Stimulated activated memory B cell treated with anti-CD40 and anti-IgM and Interleukin-4, amounts not matched to agents 10 μg/mL and 1 μg/mL and 100 μg/mL, for 72 hours (primary cell): ENCODE measurements around the gene FRMD3.
A peak's percentile ranks its signal among the peaks of the same experiment; 100 is the strongest.

Experiments used
- ATAC-seq: fragments of 150-1000 bp; cut with Tn5 transposase; 2 replicates; pipeline ENCODE4 v1.10.0; 2021
- H3K27ac Mint-ChIP-seq: one replicate; pipeline ENCODE4 v1.8.0; 2022; ENCODE audit warnings: mild to moderate bottlenecking, mixed read lengths
- H3K27me3 Mint-ChIP-seq: one replicate; pipeline ENCODE4 v1.8.0; 2022; ENCODE audit warnings: mixed read lengths
- H3K36me3 Mint-ChIP-seq: one replicate; pipeline ENCODE4 v1.8.0; 2022; ENCODE audit warnings: mixed read lengths
- H3K4me1 Mint-ChIP-seq: one replicate; pipeline ENCODE4 v1.8.0; 2022; ENCODE audit warnings: mixed read lengths
- H3K4me3 Mint-ChIP-seq: one replicate; pipeline ENCODE4 v1.8.0; 2022; ENCODE audit warnings: mild to moderate bottlenecking, moderate library complexity, mixed read lengths
- H3K9me3 Mint-ChIP-seq: one replicate; pipeline ENCODE4 v1.8.0; 2022; ENCODE audit warnings: mixed read lengths

Gene FRMD3

DNA sequence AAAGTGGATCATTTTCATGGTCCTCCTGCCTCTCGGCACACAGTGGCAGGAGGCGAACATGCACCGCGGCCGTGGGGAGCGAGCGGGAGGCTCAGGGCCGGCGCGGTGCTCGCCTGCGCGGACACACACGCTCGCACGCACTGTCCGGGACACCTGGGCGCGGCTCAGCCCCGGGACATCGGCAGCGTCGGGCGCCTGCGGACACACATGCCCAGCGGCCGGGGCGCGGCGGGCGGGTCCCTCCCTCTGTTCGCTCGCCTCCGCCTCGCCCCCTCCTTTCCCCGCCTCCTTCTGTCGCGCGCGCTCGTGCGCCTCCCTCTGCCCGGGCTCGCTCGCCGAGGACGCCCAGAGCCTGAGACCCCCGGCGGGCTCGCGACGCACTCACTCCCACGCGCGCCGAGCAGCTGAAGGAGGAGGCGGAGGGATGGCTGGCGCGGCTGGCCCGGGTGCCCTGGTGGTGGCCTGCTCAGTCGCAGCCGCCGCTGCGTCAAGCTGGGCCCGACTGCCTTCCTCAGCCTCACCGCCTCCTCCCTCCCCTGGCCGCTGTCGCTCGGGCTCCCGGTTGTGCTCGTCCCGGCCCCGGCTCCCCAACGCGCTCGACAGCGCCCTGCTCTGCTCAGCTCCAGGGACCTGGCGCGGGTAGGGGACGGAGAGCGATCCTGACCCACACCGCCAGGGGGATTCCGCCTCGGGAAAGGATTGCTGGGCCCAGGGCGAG, at the start of gene FRMD3:
Gene FRMD3 (minus strand): TSS at position 230 of the 718 bp plus-strand sequence. CDS start 170 bp downstream, at position 60.
- H3K36me3 Mint-ChIP-seq, result no peaks in the 10 kb centered on the region
- no peaks in the 10 kb centered on the region for H3K9me3 Mint-ChIP-seq
- no peak within 1 kb of the TSS for H3K27ac Mint-ChIP-seq
- H3K4me1 Mint-ChIP-seq, result peaks cover 11% of the 10 kb centered on the region
- peaks cover 36% of the 10 kb centered on the region for H3K27me3 Mint-ChIP-seq
- peak within 1 kb of the TSS; percentile 60 for H3K4me3 Mint-ChIP-seq
- peak; percentile 64 for ATAC-seq

DNA sequence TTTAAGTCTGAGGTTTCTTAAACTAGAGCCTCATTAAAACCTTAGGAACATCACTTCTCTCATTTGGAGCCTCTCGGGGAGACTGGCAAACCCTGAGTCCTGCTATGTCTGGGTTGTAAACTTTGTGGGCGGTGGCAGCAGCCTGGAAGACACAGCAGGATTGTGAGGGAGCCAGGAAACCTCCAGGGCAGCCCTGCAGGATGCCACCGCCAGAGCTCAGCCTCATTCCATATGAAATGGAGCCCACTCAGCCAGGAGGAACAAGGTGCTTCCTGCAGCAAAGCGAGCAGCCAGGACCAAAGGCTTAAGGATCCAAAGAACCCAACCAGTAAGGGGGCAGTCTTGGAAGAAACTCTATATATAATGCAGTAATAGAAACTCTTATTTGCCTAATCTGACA, 46.8 kb upstream of the FRMD3 start:
- Mint-ChIP-seq H3K9me3 (no peaks in the 10 kb centered on the region), H3K4me1 (peaks cover 6% of the 10 kb centered on the region), H3K27me3 (no peaks in the 10 kb centered on the region), H3K36me3 (peaks cover 17% of the 10 kb centered on the region), H3K4me3 (no peak overlapping the region), H3K27ac (no peak overlapping the region)
- no peak for ATAC-seq

DNA sequence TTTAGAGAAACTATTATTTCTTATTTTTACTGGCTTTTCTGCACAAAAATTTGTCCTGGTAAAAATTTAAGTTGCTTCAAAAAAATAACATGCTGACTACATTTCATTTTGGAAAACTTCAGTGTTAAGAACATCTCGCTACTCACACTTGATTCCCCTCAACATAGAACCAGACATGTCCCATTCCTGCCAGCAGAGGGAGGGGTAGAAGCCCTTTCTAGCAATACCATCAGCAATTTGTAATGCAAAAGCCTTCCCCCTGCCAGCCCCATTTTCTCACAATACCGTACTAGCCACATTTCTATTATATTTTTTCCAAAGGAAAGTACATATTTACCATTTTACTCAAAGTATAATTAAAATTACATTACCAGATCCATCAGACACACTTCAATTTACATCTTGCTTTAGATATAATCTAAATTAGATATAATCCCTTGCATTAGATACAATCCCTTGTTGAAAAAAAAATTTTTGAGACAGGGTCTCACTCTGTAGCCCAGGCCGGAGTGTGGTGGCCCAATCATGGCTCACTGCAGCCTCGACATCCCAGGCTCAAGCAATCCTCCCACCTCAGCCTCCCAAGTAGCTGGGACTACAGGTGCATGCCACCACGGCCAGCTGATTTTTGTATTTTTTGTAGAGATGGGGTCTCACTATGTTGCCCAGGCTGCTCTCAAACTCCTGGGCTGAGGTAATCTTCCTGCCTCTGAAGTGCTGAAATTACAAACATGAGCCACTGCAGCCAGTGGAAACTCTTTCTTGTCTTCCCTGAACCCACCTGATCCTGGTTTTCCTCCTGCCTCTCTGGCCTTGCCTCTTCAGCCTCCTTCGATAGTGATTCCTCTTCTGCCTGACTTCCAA, 45.2 kb upstream of the FRMD3 start:
- no peaks in the 10 kb centered on the region for H3K27me3 Mint-ChIP-seq
- peaks cover 31% of the 10 kb centered on the region for H3K36me3 Mint-ChIP-seq
- H3K27ac Mint-ChIP-seq, result no peak overlapping the region
- peaks cover 7% of the 10 kb centered on the region for H3K9me3 Mint-ChIP-seq
- peaks cover 6% of the 10 kb centered on the region for H3K4me1 Mint-ChIP-seq
- no peak overlapping the region for H3K4me3 Mint-ChIP-seq
- no peak for ATAC-seq

DNA sequence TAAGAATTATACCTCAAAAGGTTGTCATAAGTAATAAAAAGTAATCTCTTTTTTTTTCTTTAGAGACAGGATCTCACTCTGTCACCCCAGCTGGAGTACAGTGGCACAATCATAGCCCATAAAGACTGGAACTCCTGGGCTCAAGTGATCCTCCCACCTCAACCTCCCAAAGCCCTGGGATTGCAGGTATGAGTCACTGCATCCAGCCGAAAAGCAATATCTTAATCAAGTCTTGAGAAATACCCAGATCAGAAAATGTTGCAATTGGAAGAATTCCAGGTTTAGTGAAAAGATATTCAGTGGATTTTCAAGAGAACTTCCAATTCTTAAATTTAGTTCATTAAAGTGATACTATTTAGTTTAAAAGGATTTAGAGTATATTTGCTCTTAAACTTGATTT, 43.8 kb upstream of the FRMD3 start:
- H3K27ac Mint-ChIP-seq, result no peak overlapping the region
- peaks cover 41% of the 10 kb centered on the region for H3K36me3 Mint-ChIP-seq
- H3K27me3 Mint-ChIP-seq, result no peaks in the 10 kb centered on the region
- no peak overlapping the region for H3K4me3 Mint-ChIP-seq
- no peak for ATAC-seq
- H3K4me1 Mint-ChIP-seq, result peaks cover 6% of the 10 kb centered on the region
- peaks cover 11% of the 10 kb centered on the region for H3K9me3 Mint-ChIP-seq

DNA sequence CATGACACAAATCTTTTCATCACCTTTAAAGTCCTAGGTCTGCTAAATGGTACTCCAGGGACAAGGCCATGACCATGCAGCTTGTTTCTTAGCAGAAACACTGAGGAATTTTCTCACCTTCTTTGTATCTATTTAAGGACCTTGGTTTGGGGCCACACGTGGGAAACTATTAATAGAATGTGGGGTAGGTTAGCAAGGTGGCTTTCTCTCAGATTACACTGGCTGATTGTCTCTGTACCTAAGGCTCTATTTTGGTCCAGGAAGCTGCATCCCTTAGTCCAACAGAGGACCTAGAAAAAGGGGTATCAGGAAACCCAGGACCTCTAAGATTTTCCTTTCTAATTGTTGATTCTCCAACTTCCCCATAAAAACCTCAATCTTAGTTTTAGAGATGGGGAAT, 36.3 kb upstream of the FRMD3 start:
- Mint-ChIP-seq H3K4me3 (no peak overlapping the region), H3K27ac (no peak overlapping the region), H3K27me3 (no peaks in the 10 kb centered on the region), H3K4me1 (peaks cover under 1% of the 10 kb centered on the region), H3K9me3 (peaks cover 10% of the 10 kb centered on the region), H3K36me3 (peaks cover 25% of the 10 kb centered on the region)
- ATAC-seq, result no peak

DNA sequence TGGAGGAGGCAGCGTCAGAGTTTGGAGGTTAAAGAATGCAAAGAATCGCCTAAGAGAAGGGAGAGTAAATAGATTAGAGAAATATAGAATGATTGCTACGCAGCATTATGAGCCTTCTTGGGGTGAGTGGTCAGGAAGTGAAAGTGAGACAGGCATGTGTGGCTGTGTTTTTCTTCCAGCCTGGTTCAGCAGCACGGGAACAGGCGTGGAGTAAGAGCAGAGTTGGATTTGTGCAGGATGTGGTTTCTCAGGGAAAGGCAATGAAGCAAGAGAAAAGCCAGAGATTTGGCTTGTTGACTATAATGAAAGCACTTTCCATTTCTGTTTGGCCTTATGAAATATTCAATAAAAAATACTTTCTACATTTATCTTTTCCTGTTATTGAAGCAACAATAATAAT, 34.3 kb upstream of the FRMD3 start:
- Mint-ChIP-seq H3K36me3 (peaks cover 12% of the 10 kb centered on the region), H3K4me1 (peaks cover 6% of the 10 kb centered on the region), H3K9me3 (peaks cover 3% of the 10 kb centered on the region), H3K27me3 (no peaks in the 10 kb centered on the region), H3K4me3 (no peak overlapping the region), H3K27ac (no peak overlapping the region)
- no peak for ATAC-seq

DNA sequence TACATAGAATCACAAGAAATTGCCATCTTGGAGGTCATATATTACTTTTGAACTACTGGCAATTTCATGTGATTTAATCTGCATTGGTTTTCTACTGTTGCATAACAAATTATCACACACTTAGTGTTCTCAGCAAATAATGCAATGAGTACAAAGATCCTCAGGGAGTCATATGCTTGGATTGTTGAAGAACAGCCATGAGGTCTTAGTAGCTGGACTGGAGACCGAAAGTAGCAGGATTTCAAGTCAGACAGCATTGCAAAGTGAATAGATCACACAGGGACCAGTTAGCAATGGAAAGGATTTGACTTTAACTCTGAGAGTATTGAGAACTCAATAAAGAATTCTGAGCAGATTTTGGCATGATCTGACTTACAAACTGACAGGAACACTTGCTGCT, 32.2 kb upstream of the FRMD3 start:
- no peak overlapping the region for H3K27ac Mint-ChIP-seq
- peaks cover 10% of the 10 kb centered on the region for H3K36me3 Mint-ChIP-seq
- H3K4me1 Mint-ChIP-seq, result peaks cover 6% of the 10 kb centered on the region
- H3K4me3 Mint-ChIP-seq, result no peak overlapping the region
- ATAC-seq, result no peak
- H3K27me3 Mint-ChIP-seq, result no peaks in the 10 kb centered on the region
- peaks cover 2% of the 10 kb centered on the region for H3K9me3 Mint-ChIP-seq

DNA sequence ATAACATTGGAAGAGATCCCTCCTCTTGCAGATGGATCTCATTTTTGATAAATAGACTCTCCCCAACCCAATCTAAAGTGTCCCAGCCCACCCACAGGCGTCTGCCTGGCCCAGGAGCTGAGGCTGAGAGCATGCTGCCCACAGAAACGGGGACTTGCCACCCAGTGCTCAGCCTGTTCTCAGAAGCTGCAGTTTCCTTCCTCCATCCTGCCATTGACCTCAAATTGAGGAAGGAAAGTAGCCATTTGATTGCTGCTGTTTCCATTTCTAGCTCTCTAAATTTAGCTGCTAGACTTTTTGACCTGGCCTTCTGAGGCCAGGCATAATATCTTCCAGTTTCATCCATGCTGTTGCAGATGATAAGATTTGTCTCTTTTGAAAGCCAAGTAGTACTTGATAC, 31.1 kb upstream of the FRMD3 start:
- H3K4me1 Mint-ChIP-seq, result peaks cover 6% of the 10 kb centered on the region
- H3K9me3 Mint-ChIP-seq, result peaks cover 2% of the 10 kb centered on the region

DNA sequence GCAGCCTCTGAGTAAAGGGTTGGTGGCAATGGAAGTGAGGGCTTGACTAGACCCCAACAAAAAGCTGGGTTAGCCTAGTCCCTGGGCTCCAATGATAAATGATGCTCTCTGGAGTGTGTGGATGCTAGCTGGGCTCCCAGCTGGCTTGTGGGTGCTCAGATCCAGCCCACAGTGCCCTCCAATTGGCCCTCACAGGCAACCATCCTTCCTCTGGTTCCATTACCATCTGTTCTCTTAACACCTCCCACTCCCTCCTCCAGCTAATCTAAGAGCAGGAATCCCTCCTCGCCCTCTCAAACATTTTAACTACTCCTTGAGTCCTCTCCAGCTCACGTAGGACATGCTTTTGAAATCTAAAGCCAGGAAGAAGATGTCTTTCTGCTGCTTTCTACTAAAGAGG, 25.2 kb upstream of the FRMD3 start:
- no peak overlapping the region for H3K27ac Mint-ChIP-seq

More for the DNA sequence above, 31.1 kb upstream of the FRMD3 start:
- Mint-ChIP-seq H3K36me3 (peaks cover 10% of the 10 kb centered on the region), H3K4me3 (no peak overlapping the region), H3K27me3 (no peaks in the 10 kb centered on the region), H3K27ac (no peak overlapping the region)
- ATAC-seq, result peak; percentile 45

DNA sequence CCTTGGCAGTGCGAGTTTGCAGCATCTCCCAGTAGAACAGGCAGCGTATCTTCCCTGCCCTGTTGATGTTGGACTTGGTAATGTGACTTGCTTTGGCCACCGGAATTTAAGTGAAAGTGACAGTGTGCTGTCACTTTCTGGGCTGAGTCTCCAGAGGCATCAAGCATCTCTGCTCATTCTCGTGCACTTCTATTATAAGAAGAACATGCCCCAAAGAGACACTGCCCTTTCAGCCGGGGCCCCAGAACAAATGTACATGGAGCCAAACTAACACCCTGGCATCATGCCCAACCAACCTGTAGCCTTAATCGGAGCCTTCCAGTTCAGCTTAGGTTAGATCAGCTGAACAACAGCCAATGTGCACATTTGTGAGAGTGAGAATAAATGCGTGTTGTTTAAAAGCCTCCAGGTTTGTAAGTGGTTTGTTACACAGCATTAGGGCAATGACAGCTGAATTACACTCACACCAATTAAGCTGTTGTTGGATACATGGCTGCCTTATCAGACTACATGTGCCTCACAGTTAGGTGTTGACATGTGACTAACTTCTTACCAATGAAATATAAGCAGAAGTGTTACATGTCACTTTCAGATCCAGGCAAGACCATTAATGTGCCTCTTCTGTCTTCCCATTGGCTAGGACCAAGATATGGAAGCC, 22.1 kb upstream of the FRMD3 start:
- Mint-ChIP-seq H3K36me3 (peaks cover 6% of the 10 kb centered on the region), H3K4me1 (no peaks in the 10 kb centered on the region), H3K27ac (no peak overlapping the region), H3K27me3 (no peaks in the 10 kb centered on the region), H3K9me3 (no peaks in the 10 kb centered on the region), H3K4me3 (no peak overlapping the region)
- ATAC-seq, result no peak

More for the DNA sequence above, 25.2 kb upstream of the FRMD3 start:
- ATAC-seq, result no peak
- Mint-ChIP-seq H3K4me1 (no peaks in the 10 kb centered on the region), H3K27me3 (no peaks in the 10 kb centered on the region), H3K4me3 (no peak overlapping the region), H3K36me3 (peaks cover 6% of the 10 kb centered on the region), H3K9me3 (peaks cover 2% of the 10 kb centered on the region)

DNA sequence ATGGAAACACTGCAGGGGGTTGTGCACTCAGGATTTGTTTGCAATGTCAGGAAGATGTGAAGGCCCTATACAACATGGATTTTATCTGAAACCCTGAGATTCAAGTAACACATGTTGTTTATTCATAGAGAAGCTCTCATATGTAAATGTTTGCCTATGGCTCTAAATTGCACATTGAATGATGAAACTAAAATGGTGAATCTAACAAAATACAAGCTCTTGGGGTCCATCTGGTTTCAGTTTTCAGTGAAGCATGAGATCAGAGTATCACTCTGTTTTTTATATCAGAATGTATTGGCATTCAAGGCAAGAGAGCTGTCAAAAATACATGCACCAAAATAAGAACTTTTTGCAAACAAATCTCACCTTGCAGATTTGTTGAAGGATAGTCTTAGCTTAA, 19.6 kb upstream of the FRMD3 start:
- Mint-ChIP-seq H3K4me3 (no peak overlapping the region), H3K9me3 (peaks cover 13% of the 10 kb centered on the region), H3K36me3 (peaks cover 13% of the 10 kb centered on the region), H3K27me3 (no peaks in the 10 kb centered on the region), H3K4me1 (no peaks in the 10 kb centered on the region), H3K27ac (no peak overlapping the region)
- no peak for ATAC-seq

DNA sequence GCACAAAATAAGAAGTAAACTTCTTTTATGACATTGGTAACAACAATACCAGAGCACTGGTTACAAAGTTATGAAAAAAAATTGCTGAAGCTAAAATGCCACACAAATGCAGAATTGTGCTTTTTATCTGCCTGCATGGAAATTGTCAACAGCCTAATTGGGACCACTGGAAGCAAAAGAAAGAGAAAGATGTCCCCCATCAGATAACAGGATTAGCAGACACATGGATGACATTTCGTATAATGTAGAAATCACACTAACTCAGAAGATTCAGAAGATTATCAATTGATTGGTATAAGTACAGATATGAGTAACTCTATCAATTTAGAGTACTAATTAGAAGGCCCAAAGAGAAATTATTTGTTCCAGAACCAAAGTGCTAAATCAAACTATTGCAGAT, 19.1 kb upstream of the FRMD3 start:
- no peak for ATAC-seq
- H3K9me3 Mint-ChIP-seq, result peaks cover 13% of the 10 kb centered on the region
- no peaks in the 10 kb centered on the region for H3K4me1 Mint-ChIP-seq
- no peaks in the 10 kb centered on the region for H3K27me3 Mint-ChIP-seq
- no peak overlapping the region for H3K27ac Mint-ChIP-seq
- H3K4me3 Mint-ChIP-seq, result no peak overlapping the region
- H3K36me3 Mint-ChIP-seq, result peaks cover 13% of the 10 kb centered on the region

DNA sequence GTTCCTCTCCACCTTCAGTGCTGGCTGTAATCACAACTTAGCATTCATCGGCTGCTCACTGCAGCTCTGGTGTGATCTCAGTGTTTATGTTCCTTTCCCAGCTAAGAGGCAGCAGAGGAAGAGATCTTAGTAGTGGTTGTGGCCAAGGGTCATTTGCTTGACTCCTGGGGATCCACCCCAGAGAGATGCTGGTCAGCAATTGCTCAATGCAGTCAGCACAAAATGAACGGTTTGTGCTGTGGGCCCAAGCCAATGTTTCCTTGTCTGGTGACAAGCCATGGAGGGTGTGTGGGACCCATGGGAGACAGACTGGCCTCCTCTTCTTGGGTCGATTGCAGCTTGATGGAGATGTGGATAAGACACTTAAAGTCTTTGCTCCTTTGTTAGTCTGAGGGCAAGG, 16.1 kb upstream of the FRMD3 start:
- ATAC-seq, result no peak
- H3K36me3 Mint-ChIP-seq, result peaks cover 13% of the 10 kb centered on the region
- H3K27me3 Mint-ChIP-seq, result no peaks in the 10 kb centered on the region
- H3K27ac Mint-ChIP-seq, result no peak overlapping the region
- no peaks in the 10 kb centered on the region for H3K4me1 Mint-ChIP-seq
- H3K4me3 Mint-ChIP-seq, result no peak overlapping the region
- peaks cover 27% of the 10 kb centered on the region for H3K9me3 Mint-ChIP-seq

DNA sequence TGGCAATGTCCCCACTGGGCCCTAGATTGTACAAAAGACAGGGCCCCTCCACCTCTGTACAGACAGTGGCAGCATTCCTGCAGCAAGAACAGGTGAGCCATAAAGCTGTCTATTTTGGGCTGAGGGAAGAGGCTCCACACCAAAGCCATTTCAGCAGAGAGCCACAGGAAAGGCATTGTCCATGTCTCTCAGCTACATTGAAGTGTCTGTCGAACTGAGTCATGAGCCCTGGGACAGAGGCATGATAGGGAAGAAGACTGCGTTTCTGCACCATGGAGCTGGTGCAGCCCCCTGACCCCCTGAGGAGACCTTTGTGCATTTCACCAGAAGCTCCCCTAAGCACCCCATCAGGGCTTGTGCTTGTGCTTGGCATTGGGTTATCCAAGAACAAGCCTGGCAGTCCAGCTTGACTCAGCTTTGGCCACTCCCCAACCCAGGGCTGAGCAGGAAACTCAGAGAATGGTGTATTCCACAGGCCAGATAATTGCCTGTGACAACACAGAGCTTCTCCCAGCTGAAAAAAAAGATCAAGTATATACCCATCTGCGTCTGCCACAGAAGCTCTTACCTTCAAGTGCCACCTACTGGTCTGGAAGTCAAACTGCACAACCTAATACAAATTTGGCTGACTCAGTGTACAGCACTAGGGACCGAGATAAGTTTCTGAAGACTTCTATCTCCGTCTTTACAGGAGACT, 5.9 kb upstream of the FRMD3 start:
- ATAC-seq, result peak; percentile 43

DNA sequence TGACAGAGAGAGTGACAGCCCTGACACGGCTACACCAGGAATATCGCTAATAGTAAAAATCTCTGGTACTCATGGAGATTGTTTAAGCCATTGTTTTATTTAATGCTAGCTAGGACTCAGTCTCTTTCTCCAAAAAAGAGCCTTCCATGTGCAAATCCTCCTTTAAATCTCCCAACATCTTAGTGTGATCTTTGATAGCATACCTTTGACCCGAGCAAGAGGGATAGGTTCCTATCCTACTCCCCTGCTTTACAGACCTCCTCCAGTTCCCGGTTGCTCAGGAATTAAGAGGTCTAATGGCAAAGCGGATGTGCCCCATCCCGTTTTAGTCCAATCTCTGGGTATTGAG, 663 bp upstream of the FRMD3 start:
- Mint-ChIP-seq H3K27me3 (peaks cover 36% of the 10 kb centered on the region), H3K36me3 (no peaks in the 10 kb centered on the region), H3K27ac (no peak overlapping the region), H3K4me1 (peaks cover 11% of the 10 kb centered on the region), H3K9me3 (no peaks in the 10 kb centered on the region), H3K4me3 (peak overlapping the region; percentile 60)
- no peak for ATAC-seq

More for the DNA sequence above, 5.9 kb upstream of the FRMD3 start:
- Mint-ChIP-seq H3K36me3 (peaks cover 7% of the 10 kb centered on the region), H3K4me1 (no peaks in the 10 kb centered on the region), H3K27me3 (peaks cover 7% of the 10 kb centered on the region), H3K4me3 (no peak overlapping the region), H3K27ac (no peak overlapping the region), H3K9me3 (peaks cover 10% of the 10 kb centered on the region)
